Measurements from ENCODE around the gene CDH12. TPM values are rescaled to one million over a fixed set of nuclear protein-coding genes. Genes with fewer than 3 reads are reported as not detected.
"Not testable (repeated sequence)": the region's sequence is repeated elsewhere in the genome, so short reads cannot be mapped to it uniquely, and the experiment has no call there.

The CDH12 gene
- total and polyA plus RNA-seq, 9 donors, result 0.71 to 4.3 (median 1.1) TPM

DNA sequence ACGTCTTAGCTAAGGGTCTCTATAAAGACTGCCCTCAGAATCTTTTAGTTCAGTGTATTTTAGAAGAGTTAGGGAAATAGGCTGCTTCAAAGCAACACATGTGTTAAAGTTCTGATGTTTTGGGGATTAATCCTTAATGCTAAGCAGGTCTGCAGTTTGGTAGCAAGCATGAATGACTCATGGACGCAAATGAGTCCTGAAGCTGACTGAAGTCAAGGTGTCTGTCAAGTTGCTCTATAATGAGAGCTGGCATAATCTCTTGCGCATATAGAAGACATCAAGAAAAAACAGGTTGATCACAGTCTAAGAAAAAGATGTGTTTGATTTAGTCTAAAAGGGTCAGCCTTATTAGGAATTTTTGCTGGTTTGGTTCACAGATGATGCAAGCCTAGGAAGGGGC is 630.1 kb downstream of the CDH12 start:
- H3K27me3 ChIP-seq (ENCODE audit: control insufficient read depth, insufficient read depth, low read length), result no peaks in the 10 kb centered on the region
- no peak for DNase-seq
- H3K36me3 ChIP-seq (ENCODE audit: control insufficient read depth, insufficient read depth, low read length), result no peaks in the 10 kb centered on the region
- no peaks in the 10 kb centered on the region for H3K9me3 ChIP-seq (replicated peaks; ENCODE audit: control insufficient read depth, low read depth, low read length)
- H3K4me3 ChIP-seq (ENCODE audit: low read length), result no peak overlapping the region
- H3K27ac ChIP-seq (ENCODE audit: low read length), result no peak overlapping the region
- no peaks in the 10 kb centered on the region for H3K4me1 ChIP-seq (ENCODE audit: control insufficient read depth, insufficient read depth, low read length)
- WGBS (ENCODE audit: insufficient coverage), result 67% methylated on average over 3 of the region's 3 CpGs

GRCh38 chr5:22213703-22214495 is 639.2 kb downstream of the CDH12 start:
- not testable (repeated sequence) for H3K4me3 ChIP-seq (ENCODE audit: low read length); H3K36me3 ChIP-seq (ENCODE audit: control insufficient read depth, insufficient read depth, low read length); H3K4me1 ChIP-seq (ENCODE audit: control insufficient read depth, insufficient read depth, low read length); H3K27ac ChIP-seq (ENCODE audit: low read length); H3K27me3 ChIP-seq (ENCODE audit: control insufficient read depth, insufficient read depth, low read length); H3K9me3 ChIP-seq (replicated peaks; ENCODE audit: control insufficient read depth, low read depth, low read length)
- no CpG with 5 or more reads among the region's 11 CpGs for WGBS (ENCODE audit: insufficient coverage)
- peak; percentile 29 for DNase-seq

- H3K9me3 ChIP-seq (replicated peaks; ENCODE audit: control insufficient read depth, low read depth, low read length); H3K27me3 ChIP-seq (ENCODE audit: control insufficient read depth, insufficient read depth, low read length); H3K27ac ChIP-seq (ENCODE audit: low read length); H3K36me3 ChIP-seq (ENCODE audit: control insufficient read depth, insufficient read depth, low read length); H3K4me3 ChIP-seq (ENCODE audit: low read length); H3K4me1 ChIP-seq (ENCODE audit: control insufficient read depth, insufficient read depth, low read length); DNase-seq: not testable (repeated sequence)
- WGBS (ENCODE audit: insufficient coverage), result no CpG with 5 or more reads among the region's 22 CpGs
These were observed 640.7 kb downstream of the CDH12 start for GRCh38 chr5:22212254-22212991.

DNA sequence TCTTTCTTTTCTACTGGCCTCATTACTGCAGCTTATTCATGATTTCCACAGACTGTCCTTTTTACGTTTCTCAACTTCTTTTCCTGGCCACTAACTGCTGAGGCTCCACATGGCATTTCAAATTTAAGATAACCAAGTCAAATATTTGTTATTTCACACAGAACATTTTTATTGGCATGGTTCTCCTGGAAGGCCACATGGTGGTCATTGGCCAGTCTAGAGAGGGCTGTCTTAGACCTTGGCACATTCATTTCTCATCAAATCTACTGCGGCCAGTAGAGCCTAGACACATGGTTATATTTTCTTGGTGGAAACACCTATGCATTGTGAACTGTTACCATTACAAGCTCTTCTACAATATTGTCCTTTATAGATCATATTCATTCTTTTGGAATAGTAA is 644.7 kb downstream of the CDH12 start:
- not testable (repeated sequence) for H3K4me1 ChIP-seq (ENCODE audit: control insufficient read depth, insufficient read depth, low read length); DNase-seq

DNA sequence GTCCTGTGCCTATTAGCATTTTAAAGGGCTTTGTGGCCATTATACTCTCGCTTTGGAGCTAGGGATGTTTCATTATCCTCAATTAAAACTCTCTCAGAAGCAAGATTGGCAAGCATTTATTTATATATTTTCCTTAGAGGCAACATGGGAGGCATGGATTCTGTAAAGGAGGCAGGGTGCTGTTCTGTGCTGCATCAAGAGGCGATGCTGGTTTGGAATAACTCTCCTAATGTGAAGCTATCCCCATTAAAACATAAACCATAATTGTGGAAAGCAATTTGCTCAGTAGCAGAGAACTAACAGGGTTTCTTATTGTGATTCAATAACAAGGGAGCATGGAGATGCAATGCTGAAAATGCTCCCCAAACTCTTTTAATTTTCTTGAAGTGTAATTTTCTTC is 664.5 kb downstream of the CDH12 start:
- H3K4me3 ChIP-seq (ENCODE audit: low read length); H3K27me3 ChIP-seq (ENCODE audit: control insufficient read depth, insufficient read depth, low read length); DNase-seq; H3K9me3 ChIP-seq (replicated peaks; ENCODE audit: control insufficient read depth, low read depth, low read length); H3K4me1 ChIP-seq (ENCODE audit: control insufficient read depth, insufficient read depth, low read length); H3K36me3 ChIP-seq (ENCODE audit: control insufficient read depth, insufficient read depth, low read length); H3K27ac ChIP-seq (ENCODE audit: low read length): not testable (repeated sequence)
- no CpG with 5 or more reads among the region's 2 CpGs for WGBS (ENCODE audit: insufficient coverage)

More for the DNA sequence above, 644.7 kb downstream of the CDH12 start:
- H3K27ac ChIP-seq (ENCODE audit: low read length); H3K27me3 ChIP-seq (ENCODE audit: control insufficient read depth, insufficient read depth, low read length); H3K36me3 ChIP-seq (ENCODE audit: control insufficient read depth, insufficient read depth, low read length); H3K9me3 ChIP-seq (replicated peaks; ENCODE audit: control insufficient read depth, low read depth, low read length); H3K4me3 ChIP-seq (ENCODE audit: low read length): not testable (repeated sequence)
- WGBS (ENCODE audit: insufficient coverage), result 38% methylated on average over 1 of the region's 2 CpGs

DNA sequence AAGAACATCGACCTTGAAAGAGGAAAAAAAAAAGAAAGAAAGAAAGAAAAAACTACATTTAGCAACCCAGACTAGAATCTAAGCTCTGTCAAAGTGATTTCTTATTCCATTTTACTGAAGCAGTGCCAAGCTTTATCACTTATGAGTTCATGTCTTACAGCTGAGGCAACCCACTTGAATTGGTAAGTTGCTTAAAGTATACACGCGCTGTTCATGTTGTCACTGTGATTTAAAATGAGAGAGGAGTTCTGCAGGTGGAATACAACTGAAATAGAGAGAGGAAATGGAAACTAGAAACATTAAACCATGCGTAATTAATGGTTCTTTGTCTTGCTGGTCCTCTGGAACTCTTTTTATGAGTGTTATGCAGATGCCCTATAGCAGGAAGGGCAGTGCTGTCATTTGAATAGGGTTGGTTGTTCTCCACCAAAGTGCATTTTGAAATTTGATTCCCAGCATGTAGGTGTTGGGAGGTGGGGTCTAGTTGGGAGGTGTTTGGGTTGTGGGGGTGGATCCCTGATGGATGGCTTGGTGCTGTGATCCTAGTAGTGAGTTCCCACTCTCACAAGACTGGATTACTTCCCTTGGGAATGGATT is 665.4 kb downstream of the CDH12 start:
- H3K27ac ChIP-seq (ENCODE audit: low read length); H3K9me3 ChIP-seq (replicated peaks; ENCODE audit: control insufficient read depth, low read depth, low read length); H3K4me1 ChIP-seq (ENCODE audit: control insufficient read depth, insufficient read depth, low read length); H3K36me3 ChIP-seq (ENCODE audit: control insufficient read depth, insufficient read depth, low read length); DNase-seq; H3K27me3 ChIP-seq (ENCODE audit: control insufficient read depth, insufficient read depth, low read length); H3K4me3 ChIP-seq (ENCODE audit: low read length): not testable (repeated sequence)
- WGBS (ENCODE audit: insufficient coverage), result no CpG with 5 or more reads among the region's 4 CpGs

DNA sequence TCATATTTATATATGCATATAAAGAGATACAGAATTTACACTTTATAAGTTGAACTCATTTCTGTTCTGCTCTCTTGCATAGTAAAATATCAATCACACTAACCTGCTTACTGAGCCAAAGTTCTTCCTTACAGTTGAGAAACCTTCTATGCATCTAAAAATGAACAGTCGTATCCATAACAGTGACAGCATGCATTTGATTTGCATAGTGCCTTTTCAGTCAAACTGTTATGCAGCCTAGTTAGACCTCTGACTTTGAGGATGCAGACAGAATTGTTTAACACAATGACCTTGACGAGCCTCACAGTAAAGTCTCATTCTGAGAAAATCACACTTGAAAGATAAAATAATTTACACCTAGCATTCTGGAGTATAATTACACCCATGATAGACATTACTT is 683.9 kb downstream of the CDH12 start:
- not testable (repeated sequence) for H3K27me3 ChIP-seq (ENCODE audit: control insufficient read depth, insufficient read depth, low read length); H3K36me3 ChIP-seq (ENCODE audit: control insufficient read depth, insufficient read depth, low read length); H3K9me3 ChIP-seq (replicated peaks; ENCODE audit: control insufficient read depth, low read depth, low read length); H3K4me1 ChIP-seq (ENCODE audit: control insufficient read depth, insufficient read depth, low read length); H3K4me3 ChIP-seq (ENCODE audit: low read length); H3K27ac ChIP-seq (ENCODE audit: low read length); DNase-seq
- WGBS (ENCODE audit: insufficient coverage), result no CpG with 5 or more reads among the region's 2 CpGs

- not testable (repeated sequence) for H3K4me3 ChIP-seq (ENCODE audit: low read length); DNase-seq; H3K4me1 ChIP-seq (ENCODE audit: control insufficient read depth, insufficient read depth, low read length); H3K9me3 ChIP-seq (replicated peaks; ENCODE audit: control insufficient read depth, low read depth, low read length); H3K27ac ChIP-seq (ENCODE audit: low read length); H3K27me3 ChIP-seq (ENCODE audit: control insufficient read depth, insufficient read depth, low read length); H3K36me3 ChIP-seq (ENCODE audit: control insufficient read depth, insufficient read depth, low read length)
- no CpG with 5 or more reads among the region's 2 CpGs for WGBS (ENCODE audit: insufficient coverage)
These were observed 684.4 kb downstream of the CDH12 start for GRCh38 chr5:22168704-22169103.

- not testable (repeated sequence) for H3K9me3 ChIP-seq (replicated peaks; ENCODE audit: control insufficient read depth, low read depth, low read length); H3K4me1 ChIP-seq (ENCODE audit: control insufficient read depth, insufficient read depth, low read length); H3K27me3 ChIP-seq (ENCODE audit: control insufficient read depth, insufficient read depth, low read length); H3K4me3 ChIP-seq (ENCODE audit: low read length); DNase-seq; H3K36me3 ChIP-seq (ENCODE audit: control insufficient read depth, insufficient read depth, low read length); H3K27ac ChIP-seq (ENCODE audit: low read length)
- WGBS (ENCODE audit: insufficient coverage), result no CpG with 5 or more reads among the region's 2 CpGs
These were observed 687.2 kb downstream of the CDH12 start for GRCh38 chr5:22165931-22166330.

DNA sequence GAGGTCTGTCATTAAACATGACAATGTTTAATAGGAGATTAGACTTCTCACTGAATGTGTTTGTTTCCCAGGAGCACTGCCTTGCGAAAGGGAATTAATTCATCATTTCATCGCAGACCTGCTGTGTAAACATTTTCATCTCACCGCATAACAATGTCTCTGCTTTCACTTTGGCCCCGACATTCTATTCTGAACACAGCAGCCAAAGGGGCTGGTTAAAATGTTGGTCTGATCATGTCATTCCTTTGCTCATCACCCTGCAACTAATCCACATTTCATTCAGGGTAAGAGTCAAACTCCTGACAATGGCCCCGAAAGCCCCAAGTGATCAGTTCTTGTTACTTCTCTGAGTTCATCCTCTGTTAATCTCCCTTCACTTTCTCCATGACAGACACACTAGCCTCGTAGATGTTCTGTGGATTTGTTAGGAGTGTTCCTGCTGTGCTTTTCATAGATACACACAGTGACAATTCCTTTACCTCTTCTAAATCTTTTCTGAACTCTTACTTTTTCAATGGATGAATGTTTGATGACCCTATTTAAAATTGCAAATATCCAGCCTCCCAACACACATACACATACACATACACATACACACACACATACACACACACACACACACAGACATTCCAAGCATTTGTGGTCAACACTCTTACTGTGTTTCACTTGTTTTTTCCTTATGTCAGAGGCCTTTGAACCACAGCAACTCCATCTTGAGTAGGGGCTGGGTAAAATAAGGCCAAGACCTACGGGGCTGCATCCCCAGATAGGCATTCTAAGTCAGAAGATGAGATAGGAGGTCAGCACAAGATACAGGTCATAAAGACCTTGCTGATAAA is 688.0 kb downstream of the CDH12 start:
- DNase-seq; H3K27me3 ChIP-seq (ENCODE audit: control insufficient read depth, insufficient read depth, low read length); H3K4me3 ChIP-seq (ENCODE audit: low read length); H3K4me1 ChIP-seq (ENCODE audit: control insufficient read depth, insufficient read depth, low read length); H3K9me3 ChIP-seq (replicated peaks; ENCODE audit: control insufficient read depth, low read depth, low read length); H3K36me3 ChIP-seq (ENCODE audit: control insufficient read depth, insufficient read depth, low read length); H3K27ac ChIP-seq (ENCODE audit: low read length): not testable (repeated sequence)
- WGBS (ENCODE audit: insufficient coverage), result no CpG with 5 or more reads among the region's 7 CpGs
